HTR-8/SVneo (cell line): ENCODE results near the gene RIMOC1.
"Not testable (repeated sequence)": the region's sequence is repeated elsewhere in the genome, so short reads cannot be mapped to it uniquely, and the experiment has no call there.

Experiments
- DNase-seq: peaks from one replicate; pipeline ENCODE4 v3.0.0; 2011; ENCODE audit warnings: low spot score, mixed read lengths; ENCODE audit not compliant: insufficient read length
- FAIRE-seq: peaks from 2 replicates; lab custom pipeline; 2011; peaks lifted over from hg19 to GRCh38; lab: Jason Lieb, UNC

RIMOC1 gene

DNA sequence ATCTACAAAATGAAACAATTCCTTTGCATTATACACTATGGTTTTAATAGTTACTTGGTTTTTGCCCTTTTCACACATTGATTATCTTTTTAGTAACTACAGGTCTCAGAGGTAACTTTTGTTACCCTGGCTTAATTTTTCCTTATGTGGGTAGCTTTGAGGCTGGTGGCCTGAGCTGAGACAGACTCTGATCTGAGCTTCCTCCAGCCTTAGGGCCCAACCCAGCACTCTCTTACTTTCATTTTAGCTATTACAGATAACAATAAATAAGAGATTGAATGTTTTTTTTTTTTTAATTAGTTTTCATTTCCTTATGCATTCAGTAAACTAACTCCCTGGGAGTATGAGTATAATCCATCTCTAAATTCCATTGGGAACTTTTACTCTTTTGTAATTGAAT is 18.9 kb upstream of the RIMOC1 start:
- DNase-seq (no peak), FAIRE-seq (no peak)

DNA sequence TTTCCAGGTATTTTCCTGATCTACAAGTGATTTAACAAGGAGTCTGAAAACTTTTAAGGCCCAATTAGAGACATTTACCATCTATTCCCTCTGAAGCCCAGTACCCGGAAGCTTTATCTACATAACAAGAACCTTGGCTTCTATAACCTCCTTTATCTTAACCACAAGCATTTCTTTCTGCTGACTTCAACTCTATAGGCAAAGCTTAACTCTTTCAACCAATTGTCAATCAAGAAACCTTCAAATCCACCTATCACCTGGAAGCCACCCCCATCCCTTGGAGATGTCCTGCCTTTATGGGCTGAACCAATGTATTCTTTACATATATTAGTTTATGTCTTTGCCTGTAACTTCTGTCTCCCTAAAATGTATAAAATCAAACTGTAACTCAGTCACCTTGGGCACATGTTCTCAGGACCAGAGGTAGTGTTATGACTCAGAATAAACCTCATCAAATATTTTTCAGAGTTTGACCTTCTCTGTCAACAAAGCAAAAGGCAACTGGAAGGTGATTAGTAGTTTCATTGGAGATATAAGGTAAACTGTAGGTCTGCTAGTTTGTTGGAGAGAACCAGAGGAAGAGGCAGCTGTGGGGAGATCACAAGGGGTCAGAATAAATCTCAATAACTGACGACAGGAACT is 13.0 kb upstream of the RIMOC1 start:
- FAIRE-seq (no peak), DNase-seq (no peak)

DNA sequence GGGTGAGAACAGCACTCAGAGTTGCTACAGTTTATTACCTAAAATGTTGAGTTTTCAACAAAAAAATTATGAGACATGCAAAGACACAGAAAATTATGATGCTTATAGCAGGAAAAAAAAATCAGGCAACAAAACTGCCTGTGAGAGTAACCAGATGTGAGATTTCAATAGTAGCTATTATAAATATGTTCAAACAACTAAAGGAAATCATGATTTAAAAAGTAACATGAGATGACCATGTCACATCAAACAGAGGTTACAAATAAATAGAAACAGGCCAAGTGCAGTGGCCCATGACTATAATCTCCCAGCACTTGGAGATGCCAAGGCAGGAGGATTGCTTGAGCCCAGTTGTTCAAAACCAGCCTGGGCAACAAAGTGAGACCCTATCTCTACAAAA is 12.1 kb upstream of the RIMOC1 start:
- no peak for FAIRE-seq
- DNase-seq = no peak

DNA sequence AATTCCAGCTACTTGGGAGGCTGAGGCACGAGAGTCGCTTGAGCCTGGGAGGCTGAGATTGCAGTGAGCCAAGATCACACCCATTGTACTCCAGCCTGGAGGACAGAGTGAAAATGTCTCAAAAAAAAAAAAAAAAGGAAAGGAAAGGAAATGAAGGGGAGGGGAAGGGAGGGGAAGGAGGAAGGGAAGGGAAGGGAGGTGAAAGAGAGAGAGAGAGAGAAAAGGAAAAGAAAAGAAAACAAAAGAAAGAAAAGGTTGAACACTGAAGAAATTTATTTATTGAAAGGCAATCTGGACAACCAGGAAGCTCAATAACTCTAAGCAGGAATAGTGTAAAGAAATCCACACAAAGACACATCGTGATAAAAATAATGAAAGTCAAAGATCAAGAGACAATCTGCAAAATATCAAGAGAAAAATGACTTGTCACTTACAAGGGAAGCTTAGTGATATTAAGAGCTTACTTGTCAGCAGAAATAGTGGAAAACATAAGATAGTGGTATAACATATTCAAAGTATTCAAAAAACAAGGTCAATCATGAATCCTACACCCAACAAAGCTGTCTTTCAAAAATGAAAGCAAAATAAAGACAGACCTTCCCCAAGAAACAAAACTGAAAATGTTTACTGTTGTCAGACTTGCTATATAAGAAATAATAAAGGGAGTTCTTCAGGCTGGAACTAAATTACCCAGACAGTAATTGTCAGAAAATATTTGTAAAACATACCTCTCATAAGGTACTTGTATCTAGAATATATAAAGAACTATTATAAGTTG is 10.9 kb upstream of the RIMOC1 start:
- no peak for FAIRE-seq
- no peak for DNase-seq

DNA sequence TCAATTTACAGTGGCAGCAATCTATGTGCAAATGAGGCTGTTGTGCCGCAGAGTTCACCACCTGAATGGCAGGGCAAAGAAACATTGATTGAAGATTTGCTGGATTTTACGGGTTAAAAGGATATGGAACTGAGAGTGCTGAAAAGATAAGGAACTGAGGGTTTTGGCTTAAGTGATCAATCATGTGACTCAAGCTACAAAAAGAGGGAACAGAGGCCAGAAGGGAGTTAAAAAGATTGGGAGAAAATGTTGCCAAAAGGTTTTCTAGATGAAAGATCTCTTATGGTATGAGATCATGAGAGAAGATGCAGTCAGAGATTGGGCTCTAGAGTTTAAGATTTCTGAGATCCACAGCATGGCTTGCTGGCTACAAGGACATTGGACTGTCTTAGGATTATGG is 7.9 kb upstream of the RIMOC1 start:
- FAIRE-seq = no peak
- DNase-seq = no peak

DNA sequence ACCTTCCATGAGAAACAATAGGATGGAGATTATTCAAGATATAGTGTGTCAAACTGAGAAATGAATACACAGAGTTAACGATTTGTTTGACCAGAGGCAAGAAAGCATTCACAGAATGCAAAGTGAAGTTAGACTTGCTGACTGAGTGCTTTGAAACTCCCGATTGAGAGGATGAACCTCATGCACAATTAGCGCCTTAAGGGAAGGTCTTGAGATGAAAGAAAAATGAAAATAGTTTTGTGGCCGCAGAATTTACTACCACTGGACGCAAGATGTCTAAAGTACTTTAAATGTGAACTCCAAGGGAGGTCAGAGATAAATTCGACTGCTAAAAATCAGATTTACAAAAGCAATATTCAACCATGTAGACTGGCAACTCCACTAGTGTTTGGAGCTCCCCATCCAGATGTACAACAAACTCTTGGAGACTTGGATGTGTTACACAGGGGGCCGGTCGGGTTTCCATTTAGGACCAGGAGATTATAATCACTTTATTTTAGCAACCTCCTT is 707 bp upstream of the RIMOC1 start:
- no peak for DNase-seq
- FAIRE-seq = peak; percentile 49

DNA sequence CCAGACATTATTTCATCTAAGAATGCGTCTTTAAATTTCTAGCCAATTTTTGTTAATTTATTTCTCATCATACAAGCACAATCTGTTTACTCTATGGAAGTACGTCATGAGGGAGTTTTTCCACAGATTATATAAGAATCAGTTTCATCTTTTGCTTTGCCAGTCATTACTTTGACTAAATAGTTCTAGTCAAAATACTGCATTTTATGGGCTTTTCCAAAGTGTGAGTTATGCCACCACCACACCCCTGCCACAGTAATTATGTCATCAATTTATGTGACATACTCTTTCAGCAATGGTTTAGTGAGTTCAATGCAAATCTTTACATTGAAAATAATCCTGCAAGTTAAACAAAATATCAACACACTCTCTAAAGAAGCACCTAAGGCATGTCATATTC is 2.0 kb downstream of the RIMOC1 start:
- FAIRE-seq = no peak
- DNase-seq = no peak

DNA sequence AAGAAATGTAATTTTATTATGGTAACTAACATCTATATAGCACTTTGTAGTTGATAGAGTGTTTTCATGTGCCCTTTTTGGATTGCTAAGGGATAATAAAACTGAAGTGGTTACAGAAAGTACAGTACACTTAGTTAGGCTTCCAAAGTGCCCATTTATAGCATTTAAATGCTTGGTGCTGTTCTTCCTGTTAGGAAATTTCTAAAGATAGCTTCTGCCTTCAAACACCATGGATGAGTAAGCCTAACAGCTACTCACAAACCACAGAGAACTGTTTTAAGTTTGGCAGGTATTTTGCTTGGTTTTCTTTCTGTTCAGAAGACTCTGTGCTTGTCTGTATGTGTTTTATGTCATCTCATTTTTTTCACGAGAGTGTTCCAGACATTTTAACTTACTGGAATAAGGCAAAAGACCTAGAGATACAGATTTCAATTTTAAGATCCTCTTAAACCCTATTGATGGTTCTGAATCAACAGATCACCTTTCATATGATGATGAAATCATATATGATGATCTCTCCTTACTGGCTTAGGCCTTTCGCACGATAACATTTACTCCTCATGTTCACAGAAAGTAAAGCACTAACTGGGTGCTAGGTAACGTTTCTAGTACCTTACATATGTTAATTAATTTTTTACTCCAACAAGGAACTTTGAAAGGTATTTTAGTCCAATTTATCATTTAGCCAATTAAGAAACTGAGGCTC is 4.4 kb downstream of the RIMOC1 start:
- no peak for FAIRE-seq
- DNase-seq = no peak

DNA sequence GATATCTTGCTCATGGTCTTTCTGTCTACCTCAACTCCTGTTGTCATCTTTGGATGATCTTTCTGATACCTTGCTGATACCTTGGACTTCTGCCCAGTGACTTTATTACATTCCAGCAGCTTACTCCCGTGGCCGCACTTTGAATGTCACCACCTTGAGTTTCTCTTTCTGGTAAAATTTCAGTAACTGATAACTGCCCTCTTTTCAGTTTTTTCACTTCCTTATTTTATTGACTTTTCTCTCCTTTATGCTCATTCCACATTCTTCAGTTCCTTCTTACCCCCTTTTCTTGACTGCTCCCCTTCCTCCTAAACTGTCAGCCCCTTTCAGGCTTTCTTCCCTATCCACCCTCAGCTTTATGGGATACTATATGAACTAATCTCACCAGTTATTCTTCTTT is 14.0 kb downstream of the RIMOC1 start:
- DNase-seq (no peak), FAIRE-seq (no peak)

DNA sequence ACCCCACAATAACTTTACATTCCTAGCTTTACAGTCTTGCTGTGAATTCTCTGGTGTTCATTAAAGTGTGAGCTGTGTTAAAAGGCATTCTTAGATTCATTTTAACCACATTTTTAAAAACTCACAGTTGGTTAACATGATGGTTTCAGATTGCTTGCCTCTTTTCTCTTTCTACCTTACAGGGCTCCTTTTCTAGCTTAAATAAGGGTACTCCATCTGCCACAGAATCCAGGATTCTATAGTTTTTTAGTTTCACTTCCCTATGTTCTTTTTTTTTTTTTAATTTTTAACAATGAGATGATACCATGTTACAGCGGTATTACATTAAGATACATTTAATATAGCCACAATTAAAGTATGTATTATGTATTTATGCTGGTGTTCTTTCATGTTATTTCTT is 17.0 kb downstream of the RIMOC1 start:
- FAIRE-seq (no peak), DNase-seq (no peak)

DNA sequence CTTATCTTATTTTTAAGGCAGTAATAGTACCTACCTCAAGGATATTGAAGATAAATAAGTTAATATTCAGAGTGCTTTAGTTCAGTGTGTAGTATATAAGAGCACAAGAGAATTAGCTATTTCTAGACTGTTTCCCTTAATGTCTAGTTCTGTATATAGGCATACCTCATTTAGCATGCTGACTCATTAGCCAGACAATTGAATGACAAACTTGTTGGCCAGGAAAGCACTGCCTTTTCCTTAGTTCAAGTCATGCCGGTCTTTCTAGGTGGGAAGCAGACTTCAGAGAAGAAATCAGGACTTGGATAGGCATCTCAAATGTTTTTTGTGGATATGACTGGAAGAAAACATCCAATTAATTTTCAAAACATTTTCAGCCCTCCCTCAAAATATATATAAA is 17.7 kb downstream of the RIMOC1 start:
- no peak for DNase-seq

DNA sequence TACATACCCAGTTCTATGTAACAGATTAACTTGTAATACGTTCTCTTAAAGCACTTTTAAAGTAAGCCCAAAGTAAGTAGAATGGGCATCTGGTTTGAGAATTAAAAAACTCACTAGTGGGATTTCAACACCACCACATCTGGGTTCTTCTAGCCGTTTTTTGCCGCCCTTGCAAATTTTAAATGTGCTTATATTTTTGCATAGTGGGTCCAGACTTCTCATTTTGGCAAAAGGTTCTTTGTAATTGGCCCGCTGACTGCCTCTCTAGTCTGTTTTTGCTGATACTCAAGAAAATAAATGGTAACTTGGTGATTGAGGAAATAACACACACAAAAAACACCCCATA is 20.4 kb downstream of the RIMOC1 start:
- FAIRE-seq (no peak), DNase-seq (no peak)

More for the DNA sequence above, 17.7 kb downstream of the RIMOC1 start:
- no peak for FAIRE-seq

DNA sequence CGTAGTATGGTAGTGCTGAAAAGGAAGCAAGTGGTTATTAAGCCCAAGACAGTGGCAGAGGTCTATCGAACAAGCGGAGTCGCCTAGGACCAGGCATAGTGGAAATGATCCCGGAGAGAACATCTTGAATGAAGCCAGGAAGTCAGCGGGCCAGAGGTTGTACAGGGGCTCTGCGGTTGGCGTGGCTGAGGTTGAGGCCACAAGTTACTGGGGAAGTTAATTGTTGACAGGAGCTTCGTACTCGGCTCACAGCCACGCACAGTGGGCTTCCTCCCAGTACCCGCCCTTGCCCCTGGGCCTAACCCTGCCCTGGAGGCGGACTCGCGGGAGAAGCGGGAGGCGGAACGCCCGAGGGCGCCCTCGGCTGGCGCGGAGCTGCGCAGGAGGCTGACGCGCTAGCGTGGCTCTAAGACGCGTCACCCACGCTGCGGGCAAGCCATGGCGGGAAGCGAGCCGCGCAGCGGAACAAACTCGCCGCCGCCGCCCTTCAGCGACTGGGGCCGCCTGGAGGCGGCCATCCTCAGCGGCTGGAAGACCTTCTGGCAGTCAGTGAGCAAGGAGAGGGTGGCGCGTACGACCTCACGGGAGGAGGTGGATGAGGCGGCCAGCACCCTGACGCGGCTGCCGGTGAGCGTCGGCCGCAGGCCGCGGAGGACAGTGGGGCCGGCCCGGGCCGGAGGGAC is 20.9 kb downstream of the RIMOC1 start, which contains the start of gene FBXO4:
TSS of gene FBXO4 (plus strand) at position 410 of the 683 bp plus-strand sequence. CDS start at position 439, 29 bp downstream.
- FAIRE-seq (peak; percentile 83), DNase-seq (peak; percentile 86)

DNA sequence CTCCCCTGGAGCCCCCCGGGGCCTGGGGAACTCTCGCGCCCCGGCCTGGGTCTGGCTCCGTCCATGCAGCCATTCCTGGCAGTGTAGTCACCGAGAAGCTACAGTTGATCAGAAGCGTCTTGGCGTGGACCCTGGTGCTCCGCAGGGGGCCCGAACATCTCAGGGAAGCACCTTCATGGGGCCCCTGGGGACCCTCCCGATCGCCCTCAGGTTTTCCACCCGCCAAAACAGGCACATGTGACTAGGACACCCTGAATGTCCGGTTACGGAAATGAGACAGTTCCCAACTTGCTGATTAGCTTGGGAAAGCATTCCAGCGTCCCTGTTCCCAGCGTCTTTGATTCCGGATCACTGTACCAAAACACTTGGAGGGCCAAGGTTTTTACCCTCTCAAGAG is 21.4 kb downstream of the RIMOC1 start:
- DNase-seq = peak; percentile 41
- FAIRE-seq = no peak

DNA sequence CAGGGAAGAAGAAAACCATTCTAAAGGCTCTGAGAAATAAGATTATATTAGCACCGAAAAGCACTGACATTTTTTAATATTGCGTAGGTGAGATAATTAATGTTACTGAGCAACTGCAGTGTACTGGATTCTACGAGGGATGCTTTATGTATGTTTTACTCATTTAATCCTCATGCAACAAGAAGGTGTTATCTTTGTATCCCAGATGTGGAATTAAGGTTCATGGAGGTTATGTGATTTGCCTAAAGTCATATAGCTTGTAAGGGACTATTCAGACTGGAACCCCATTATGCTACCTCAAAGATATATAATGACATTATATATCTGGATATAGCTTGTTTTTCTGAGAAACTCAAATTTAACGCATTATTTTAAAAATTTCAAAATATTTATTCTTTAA is 23.5 kb downstream of the RIMOC1 start:
- DNase-seq (no peak), FAIRE-seq (no peak)

DNA sequence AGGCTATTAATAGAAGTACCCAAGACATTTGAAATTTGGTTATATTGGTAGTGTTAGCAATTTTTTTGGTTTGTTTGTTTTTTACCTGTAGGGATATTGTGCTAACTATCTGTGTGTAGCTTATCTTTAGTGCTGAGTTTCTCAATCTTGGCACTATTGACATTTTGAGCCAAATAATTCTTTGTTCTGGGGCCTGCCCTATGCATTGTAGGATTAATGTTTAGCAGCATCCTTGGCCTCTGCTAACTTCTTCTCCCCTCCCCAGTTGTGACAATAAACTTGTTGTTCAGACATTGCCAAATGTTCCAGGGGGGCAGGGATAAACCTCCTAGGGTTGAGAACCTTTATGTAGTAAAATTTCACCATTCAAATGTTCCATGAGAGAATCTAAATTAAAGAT is 24.9 kb downstream of the RIMOC1 start:
- DNase-seq (no peak), FAIRE-seq (no peak)

DNA sequence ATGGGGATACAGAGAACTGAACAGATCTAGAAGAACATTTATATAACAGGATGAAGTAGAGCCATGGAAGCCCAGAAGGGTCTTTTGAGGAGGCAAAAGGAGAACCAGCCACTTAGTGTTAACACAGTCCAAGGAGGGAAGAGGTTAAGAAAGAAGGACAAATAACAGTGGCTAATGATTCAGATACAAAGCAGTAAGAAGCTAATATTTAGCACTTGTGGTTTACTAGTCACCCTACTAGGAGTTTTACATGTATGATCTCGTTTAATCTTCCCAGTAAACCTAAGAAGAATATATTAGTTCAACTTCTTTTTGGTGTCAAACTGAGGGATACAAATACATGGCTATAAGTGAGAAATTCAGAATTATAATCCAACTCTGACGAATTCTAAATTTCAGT is 28.6 kb downstream of the RIMOC1 start:
- no peak for FAIRE-seq

DNA sequence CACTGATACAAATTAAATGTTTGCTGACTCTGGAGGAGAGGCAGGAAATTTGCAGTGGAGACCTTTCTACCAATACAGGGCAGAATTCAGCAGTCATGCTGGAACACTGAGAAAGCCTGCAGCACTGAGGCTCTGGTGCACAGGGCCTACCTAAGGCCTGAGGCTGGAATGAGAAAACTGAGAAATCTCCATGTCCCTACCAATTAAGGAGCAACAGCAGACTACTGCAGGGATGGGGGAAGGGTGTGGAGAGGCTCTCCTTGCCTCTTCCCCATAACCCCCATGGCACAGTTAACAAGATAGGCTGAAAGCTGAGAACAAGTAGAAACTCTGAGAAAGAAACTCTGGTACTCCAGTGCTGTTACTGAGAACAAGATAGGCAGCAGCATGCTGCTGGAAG is 31.4 kb downstream of the RIMOC1 start:
- FAIRE-seq = no peak
- no peak for DNase-seq

More for the DNA sequence above, 28.6 kb downstream of the RIMOC1 start:
- DNase-seq = no peak

DNA sequence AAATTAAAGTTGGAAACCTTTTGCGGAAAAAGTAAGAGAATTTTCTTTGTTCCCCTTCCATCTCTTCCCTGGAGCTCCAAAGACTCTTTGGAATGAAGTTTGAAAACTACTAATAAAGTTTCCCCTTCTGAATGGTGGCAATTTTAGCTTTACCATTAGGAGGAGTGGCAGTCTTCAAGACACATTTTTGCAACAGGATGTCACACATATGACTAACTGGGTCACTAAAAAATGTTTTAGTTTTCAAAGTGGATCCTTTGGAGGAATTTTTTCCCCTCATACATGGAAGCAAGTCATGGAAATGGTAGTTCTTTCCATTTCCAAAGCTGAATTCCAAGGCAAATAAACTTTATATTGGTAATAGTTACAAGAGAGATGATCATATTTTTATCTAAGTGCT is 36.5 kb downstream of the RIMOC1 start:
- FAIRE-seq = no peak

DNA sequence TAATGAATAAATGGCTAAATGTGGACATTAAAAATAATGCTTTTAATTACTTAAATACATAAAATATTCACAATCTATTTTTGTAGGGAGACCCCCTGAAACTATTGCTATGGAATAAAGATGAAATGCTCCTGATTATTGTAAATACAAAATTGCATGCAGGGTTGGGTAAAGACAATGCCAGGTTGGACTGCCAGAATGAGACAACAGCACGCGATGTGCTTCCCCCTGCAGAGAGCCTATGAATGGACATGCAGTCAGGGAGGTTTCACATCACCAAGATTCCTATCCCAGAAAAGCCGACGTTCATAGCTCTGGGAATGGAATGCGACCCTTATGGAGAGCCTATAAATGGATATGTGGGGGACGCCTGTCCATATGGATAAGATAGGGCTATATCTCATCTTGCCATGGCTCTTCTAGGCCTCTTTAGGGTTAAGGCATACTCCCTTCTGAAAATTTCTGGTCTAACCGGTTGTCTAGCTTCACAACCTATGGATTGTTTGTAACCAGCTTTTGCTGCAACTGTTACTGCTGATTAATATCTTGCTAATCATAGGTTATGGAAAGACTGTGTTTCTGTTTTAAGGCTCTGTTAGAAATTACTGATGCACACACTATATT is 41.3 kb downstream of the RIMOC1 start:
- not testable (repeated sequence) for DNase-seq, FAIRE-seq

More for the DNA sequence above, 36.5 kb downstream of the RIMOC1 start:
- no peak for DNase-seq
